GM12878 (cell line): ENCODE measurements around the gene RHOT1. TPM values are rescaled to one million over a fixed set of nuclear protein-coding genes. Genes with fewer than 3 reads are reported as not detected.

Experiments used
- ATAC-seq: fragments of 200-7000 bp; cut with Tn5 transposase; 3 replicates; pipeline ENCODE4 v1.9.1; 2020; ENCODE audit warnings: mild to moderate bottlenecking, moderate library complexity
- BruUV-seq: library from RNA; stranded (reverse); fragments of 400-500 nt; replicated peaks from 2 replicates; lab custom pipeline; 2021; lab: Mats Ljungman, UMichigan
- CTCF ChIA-PET: fragments of 300-600 bp; sonication (Branson Sonifier 250); formaldehyde crosslinking; extraction: SDS; loops from one replicate; lab custom pipeline; 2021; ENCODE audit warnings: inconsistent platforms; lab: Yijun Ruan, JAX
- POLR2A ChIA-PET: fragments of 350-600 bp; formaldehyde crosslinking; extraction: SDS; loops from one replicate; lab custom pipeline; 2021; ENCODE audit warnings: inconsistent platforms; lab: Charles Lee
- RAD21 ChIA-PET: fragments of 300-600 bp; sonication (Branson Sonifier 250); formaldehyde crosslinking; loops from one replicate; lab custom pipeline; 2023; ENCODE audit warnings: antibody characterized with exemption; ENCODE audit not compliant: unreplicated experiment; lab: Charles Lee
- SMC1A ChIA-PET: fragments of 300-600 bp; sonication (Branson Sonifier 250); formaldehyde crosslinking; loops from one replicate; lab custom pipeline; 2023; ENCODE audit not compliant: unreplicated experiment, uncharacterized antibody; lab: Charles Lee
- DNase-seq: peaks from one replicate; pipeline ENCODE4 v3.0.0-alpha.2; 2011; ENCODE audit warnings: low read depth, low spot score
- FAIRE-seq: peaks from 3 replicates; lab custom pipeline; 2011; peaks lifted over from hg19 to GRCh38; lab: Jason Lieb, UNC
- H2AFZ ChIP-seq: 2 replicates; pipeline ENCODE4 v1.6.0; 2011; ENCODE audit warnings: low read depth, low read length, control low read depth; ENCODE audit not compliant: control insufficient read depth
- H3K27ac ChIP-seq: 2 replicates; pipeline ENCODE4 v1.5.1; 2011; ENCODE audit warnings: control low read depth; ENCODE audit not compliant: control insufficient read depth, insufficient read depth
- H3K27me3 ChIP-seq, 2 experiments: replicated peaks in 1 of 2; 2 replicates each; pipeline versions ENCODE4 v1.6.0 to v1.6.1; 2011; ENCODE audit warnings: low read length in 1 of 2; ENCODE audit not compliant: control insufficient read depth in 2 of 2, insufficient read depth in 2 of 2
- H3K36me3 ChIP-seq, 2 experiments: 2 replicates each; pipeline ENCODE4 v1.5.1; 2011; ENCODE audit warnings: low read length in 1 of 2; ENCODE audit not compliant: control insufficient read depth in 2 of 2, insufficient read depth in 2 of 2
- H3K4me1 ChIP-seq: 2 replicates; pipeline ENCODE4 v1.6.1; 2011; ENCODE audit warnings: mild to moderate bottlenecking, low read length, moderate library complexity, mixed read lengths; ENCODE audit not compliant: control insufficient read depth, insufficient read depth
- H3K4me2 ChIP-seq: 2 replicates; pipeline ENCODE4 v1.6.0; 2011; ENCODE audit warnings: control low read depth; ENCODE audit not compliant: control insufficient read depth, insufficient read depth
- H3K4me3 ChIP-seq: fragments of 200-600 bp; sonication (generic); 2 replicates; pipeline ENCODE4 v1.5.1; 2016
- H3K79me2 ChIP-seq: 2 replicates; pipeline ENCODE4 v1.6.0; 2011; ENCODE audit warnings: low read length; ENCODE audit not compliant: control insufficient read depth, insufficient read depth
- H3K9ac ChIP-seq: 2 replicates; pipeline ENCODE4 v1.8.0; 2011; ENCODE audit warnings: low read length, control low read depth, mixed read lengths; ENCODE audit not compliant: control insufficient read depth, insufficient read depth
- H3K9me3 ChIP-seq: replicated peaks from 3 replicates; pipeline ENCODE4 v1.5.1; 2011; ENCODE audit warnings: mild to moderate bottlenecking, low read length; ENCODE audit not compliant: control insufficient read depth, insufficient read depth
- H4K20me1 ChIP-seq: 2 replicates; pipeline ENCODE4 v1.6.0; 2011; ENCODE audit not compliant: control insufficient read depth, insufficient read depth
- HCFC1 ChIP-seq: fragments of 150-350 bp; IDR thresholded peaks from 2 replicates; pipeline ENCODE4 v1.6.1; 2014; ENCODE audit warnings: low read length
- NRF1 ChIP-seq: conservative IDR thresholded peaks from 2 replicates; pipeline ENCODE4 v1.6.1; 2011; ENCODE audit warnings: mild to moderate bottlenecking, low read depth, low read length, improper control_type of control experiment
- STAT1 ChIP-seq: fragments of 450-650 bp; conservative IDR thresholded peaks from 2 replicates; pipeline ENCODE4 v1.6.1; 2014; ENCODE audit warnings: antibody characterized with exemption, mild to moderate bottlenecking
- TBL1XR1 ChIP-seq: IDR thresholded peaks from 2 replicates; pipeline ENCODE4 v1.6.1; 2012; ENCODE audit warnings: low read depth, low read length, improper control_type of control experiment
- ZNF207 ChIP-seq: fragments of 450-650 bp; IDR thresholded peaks from 2 replicates; pipeline ENCODE4 v1.6.1; 2014; ENCODE audit warnings: antibody characterized with exemption, mild to moderate bottlenecking, borderline replicate concordance
- ZNF687 ChIP-seq: fragments of 450-650 bp; IDR thresholded peaks from 2 replicates; pipeline ENCODE4 v1.6.1; 2017; ENCODE audit warnings: mild to moderate bottlenecking, moderate library complexity
- WGBS: methylation state at CpG from one replicate; pipeline ENCODE4 v1.1.6; 2016; ENCODE audit warnings: low lambda C conversion rate; ENCODE audit not compliant: insufficient replicate concordance, insufficient coverage; ENCODE audit errors: missing lambda C conversion rate; 5-methylcytosine and 5-hydroxymethylcytosine counted together
- in situ Hi-C: fragments of 300-500 bp; cut with MboI; formaldehyde crosslinking; loops from 9 replicates; pipeline ENCODE4 v1.14.3; 2018; ENCODE audit warnings: mixed read lengths
- intact Hi-C: fragments of 100-400 bp; cut with micrococcal nuclease; formaldehyde crosslinking; loops from one replicate; pipeline ENCODE4 v1.14.2; 2022; ENCODE audit not compliant: unreplicated experiment
- polyA plus RNA-seq, 11 experiments: library from polyadenylated mRNA; depleted of rRNA in 4 of 11; unstranded in 6 of 11; stranded (reverse) in 5 of 11; fragments of >200 nt; fragmentation: Nextera tagmentation in 4 of 11; fragmentation: Illumina TruSeq in 1 of 11; extraction: Ambion mirVana in 4 of 11; extraction: Trizol in 1 of 11; gene quantifications; 1 replicate in 1 of 11; 2 replicates in 10 of 11; pipeline versions ENCODE4 v1.2.1 to v1.2.3, GENCODE V29; 2011 to 2016; ENCODE audit warnings: inconsistent platforms in 2 of 11, missing spikeins in 2 of 11, low read depth in 1 of 11
- total RNA-seq, 4 experiments: library from RNA; depleted of rRNA in 3 of 4; stranded (reverse); fragments of >200 nt in 3 of 4; fragmentation: Illumina TruSeq in 1 of 4; extraction: Trizol in 1 of 4; gene quantifications; 2 replicates each; pipeline versions ENCODE4 v1.2.1 to v1.2.3, GENCODE V29; 2013 to 2021

Gene RHOT1
- total and polyA plus RNA-seq, 10 of the 15 experiments (the other 5 are each of a cell fraction or from before 2014, with no cell fraction given) = 13.3 to 68.2 (median 22.8) TPM

DNA sequence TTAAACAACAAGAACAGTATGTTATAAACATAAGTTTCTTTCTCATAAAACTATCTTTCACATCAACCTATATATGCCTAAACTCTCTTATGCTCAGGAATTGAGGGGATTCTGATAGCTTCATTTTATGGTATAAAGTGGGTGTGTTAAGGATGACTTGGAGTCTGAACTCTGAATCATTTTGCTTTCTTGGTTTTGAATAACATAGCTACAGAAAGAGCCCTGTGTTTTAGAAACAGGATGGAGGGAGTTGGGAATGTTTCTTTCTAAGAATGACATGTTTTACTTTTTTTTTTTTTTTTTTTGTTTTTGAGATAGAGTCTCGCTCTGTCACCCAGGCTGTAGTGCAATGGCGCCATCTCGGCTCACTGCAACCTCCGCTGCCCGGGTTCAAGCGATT lies 50.1 kb downstream of the RHOT1 start:
- no peaks in the 10 kb centered on the region for H3K79me2 ChIP-seq
- peaks cover 0 to 3% of the 10 kb centered on the region in 2 experiments; a peak in 3 of 4 replicates for H3K36me3 ChIP-seq
- H3K4me1 ChIP-seq = no peaks in the 10 kb centered on the region
- H3K4me2 ChIP-seq = no peak overlapping the region
- no peak for ATAC-seq
- H3K27me3 ChIP-seq = no peaks in the 10 kb centered on the region
- in situ Hi-C loops = no loop called here
- ChIA-PET CTCF (interaction anchor here (0.6 to 1.6 kb wide), 3 partner anchors 11 to 1956 kb away, joined by 3 to 6 read pairs (median 4); no protein-coding TSS in a partner anchor), SMC1A (interaction anchor here (0.6 to 1.2 kb wide), 3 partner anchors 32 to 983 kb away, joined by 3 read pairs; no protein-coding TSS in a partner anchor), POLR2A (interaction anchor here (0.6 kb wide), 2 partner anchors 131 to 276 kb away, joined by 3 to 4 read pairs; no protein-coding TSS in a partner anchor), RAD21 (interaction anchor here (1.3 kb wide), 1 partner anchor 8 kb away, joined by 3 read pairs; no protein-coding TSS in a partner anchor)
- no peak overlapping the region for H3K27ac ChIP-seq
- intact Hi-C loops = no loop called here
- FAIRE-seq = no peak
- WGBS = 100% methylated on average over 2 of the region's 6 CpGs
- H3K4me3 ChIP-seq = no peak overlapping the region
- no peaks in the 10 kb centered on the region for H4K20me1 ChIP-seq
- TF ChIP-seq STAT1 (no peak), ZNF207 (no peak), TBL1XR1 (no peak), ZNF687 (no peak), NRF1 (no peak), HCFC1 (no peak)
- no peak for DNase-seq
- no TSS peak for BruUV-seq
- no peak overlapping the region for H2AFZ ChIP-seq
- H3K9me3 ChIP-seq = no peaks in the 10 kb centered on the region
- no peak overlapping the region for H3K9ac ChIP-seq
